HG02571 (cell line): Measurements from ENCODE around the gene DACH1.
"Not testable (repeated sequence)": the region's sequence is repeated elsewhere in the genome, so short reads cannot be mapped to it uniquely, and the experiment has no call there.

Experiments used
- ATAC-seq: cut with Tn5 transposase; IDR thresholded peaks from one replicate; pipeline ENCODE4 v1.9.1; 2021; ENCODE audit warnings: mild to moderate bottlenecking, moderate library complexity; ENCODE audit not compliant: unreplicated experiment

DACH1 gene

DNA sequence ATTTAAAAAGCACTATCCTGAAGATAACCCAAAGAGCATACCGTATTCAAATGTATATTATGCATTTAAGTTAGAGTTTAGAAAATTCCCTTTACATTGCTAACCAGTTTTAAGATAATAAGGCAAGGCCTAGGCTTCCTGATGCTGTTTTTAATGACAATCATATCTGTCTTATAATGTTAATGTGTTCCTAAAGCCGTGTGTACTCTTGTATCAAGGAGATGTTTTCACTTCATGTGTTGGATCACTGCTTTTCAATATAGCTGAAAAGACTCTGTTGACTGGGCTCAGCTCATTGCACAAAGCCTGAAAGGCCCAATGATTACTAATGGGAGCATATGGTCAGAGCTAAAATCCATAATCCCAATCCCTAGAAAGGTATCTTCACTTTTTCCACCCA, 81.6 kb downstream of the DACH1 start:
- ATAC-seq: no peak

DNA sequence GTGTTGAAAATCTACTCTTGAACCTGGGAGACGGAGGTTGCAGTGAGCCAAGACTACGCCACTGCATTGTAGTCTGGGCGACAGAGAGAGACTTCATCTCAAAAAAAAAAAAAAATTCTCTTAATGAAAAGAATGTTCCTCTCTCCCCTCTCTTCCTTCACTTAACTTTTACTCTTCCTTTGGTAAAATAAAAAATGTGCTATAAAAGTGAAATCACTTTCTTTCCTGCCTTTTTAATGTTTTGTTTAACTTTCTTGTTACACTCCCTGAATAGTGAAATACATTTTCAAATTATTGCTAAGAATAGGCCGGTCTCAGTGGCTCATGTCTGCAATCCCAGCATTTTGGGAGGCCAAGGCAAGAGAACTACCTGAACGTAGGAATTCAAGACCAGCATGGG, 86.5 kb downstream of the DACH1 start:
- no peak for ATAC-seq

DNA sequence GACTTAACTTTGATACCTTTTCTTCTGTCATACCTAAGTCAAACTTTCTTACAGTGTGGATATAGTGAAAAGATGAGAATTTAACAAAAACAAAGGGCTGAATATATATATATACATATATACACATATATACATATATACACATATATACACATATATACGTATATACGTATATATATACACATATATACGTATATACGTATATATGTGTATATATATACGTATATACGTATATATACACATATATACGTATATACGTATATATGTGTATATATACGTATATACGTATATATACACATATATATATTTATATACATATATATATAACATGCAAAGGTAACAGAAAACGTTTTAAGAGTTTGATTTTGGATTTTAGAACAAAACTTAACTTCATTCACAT, 88.0 kb downstream of the DACH1 start:
- ATAC-seq: not testable (repeated sequence)

DNA sequence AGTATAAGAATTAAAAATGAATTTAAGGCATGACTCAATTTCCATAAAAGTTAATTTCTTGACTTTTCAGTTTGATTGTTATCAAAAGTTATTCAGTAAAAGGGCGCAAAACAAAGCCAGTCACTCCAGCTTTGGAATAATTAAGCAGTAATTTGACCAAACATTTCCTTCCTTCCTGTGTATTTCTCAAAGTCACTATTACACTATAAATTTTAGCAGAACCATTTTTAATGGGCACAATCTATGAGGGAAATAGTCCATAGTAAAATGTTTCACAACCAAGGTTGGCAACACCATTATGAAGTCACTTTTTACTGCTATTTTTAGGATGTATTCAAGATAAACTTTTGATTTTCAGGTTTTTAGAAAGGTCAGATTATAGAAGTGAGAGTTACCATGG, 91.0 kb downstream of the DACH1 start:
- no peak for ATAC-seq

DNA sequence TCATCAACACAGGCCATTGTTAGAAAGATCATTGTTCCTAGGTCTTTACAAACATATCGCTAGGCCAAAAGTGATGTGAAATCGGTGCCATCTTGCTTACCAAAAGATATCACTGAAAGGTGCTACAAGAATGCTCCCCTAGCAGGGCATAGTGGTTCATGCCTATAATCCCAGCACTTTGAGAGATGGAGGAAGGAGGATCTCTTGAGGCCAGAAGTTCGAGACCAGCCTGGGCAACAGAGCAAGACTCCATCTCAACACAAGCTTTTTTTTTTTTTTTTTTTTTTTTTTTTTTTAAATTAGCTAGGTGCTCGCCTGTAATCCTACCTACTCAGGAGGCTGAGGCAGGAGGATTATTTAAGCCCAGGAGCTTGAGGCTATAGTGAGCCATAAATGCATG, 92.1 kb downstream of the DACH1 start:
- ATAC-seq: no peak

DNA sequence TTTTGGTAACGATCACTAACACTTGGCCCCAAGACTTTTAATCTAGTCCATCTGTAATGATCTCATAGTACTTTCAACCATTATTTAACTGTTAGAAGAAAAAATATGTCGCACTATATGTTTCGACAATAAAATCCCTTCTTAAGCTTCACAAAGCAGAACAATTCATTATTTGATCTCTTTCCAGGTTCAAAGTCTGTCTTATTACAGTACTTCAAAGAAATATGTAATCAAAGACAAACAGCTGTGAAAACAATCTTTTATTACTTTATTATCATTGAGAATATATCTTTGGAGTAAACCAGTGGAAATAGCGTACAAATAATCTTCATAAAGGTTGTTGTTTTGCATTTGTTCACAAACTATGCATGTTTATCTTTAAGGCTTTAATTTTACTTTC, 93.5 kb downstream of the DACH1 start:
- no peak for ATAC-seq

DNA sequence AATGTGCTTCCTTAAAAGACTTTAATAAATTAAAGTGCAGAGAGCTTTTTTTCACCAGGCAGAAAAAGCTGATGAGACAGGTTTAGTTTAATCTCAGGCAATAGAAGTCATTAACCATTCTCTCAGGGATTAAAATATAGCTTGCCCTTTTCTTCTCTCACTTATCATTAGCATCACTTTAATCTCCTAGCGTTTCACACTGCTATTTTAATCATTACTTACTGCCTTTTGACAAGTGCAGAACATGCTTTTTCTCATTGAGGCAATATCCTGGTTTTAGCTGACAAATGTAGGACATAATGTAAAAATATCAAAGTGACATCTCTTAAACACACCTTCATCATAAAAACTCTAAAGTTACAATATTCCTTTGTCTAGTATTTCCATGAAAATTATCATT, 94.6 kb downstream of the DACH1 start:
- no peak for ATAC-seq

DNA sequence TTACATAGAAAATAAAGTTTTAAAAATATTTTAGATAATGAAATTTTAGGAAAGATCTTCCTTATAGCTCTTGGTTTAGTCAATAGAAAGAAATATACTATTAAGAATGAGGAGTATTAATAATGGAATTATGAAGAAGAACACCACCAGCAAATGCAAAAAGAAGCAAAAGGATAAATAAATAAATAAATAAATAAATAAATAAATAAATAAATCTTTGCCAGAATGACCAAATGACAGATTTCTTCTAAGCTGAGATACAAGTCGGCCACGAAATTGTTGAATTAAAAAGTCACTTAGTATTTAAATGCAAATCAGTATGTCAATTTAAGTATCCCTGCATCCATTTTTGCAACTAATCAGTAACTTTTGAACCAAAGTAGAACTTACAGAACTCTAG, 95.9 kb downstream of the DACH1 start:
- ATAC-seq: no peak

DNA sequence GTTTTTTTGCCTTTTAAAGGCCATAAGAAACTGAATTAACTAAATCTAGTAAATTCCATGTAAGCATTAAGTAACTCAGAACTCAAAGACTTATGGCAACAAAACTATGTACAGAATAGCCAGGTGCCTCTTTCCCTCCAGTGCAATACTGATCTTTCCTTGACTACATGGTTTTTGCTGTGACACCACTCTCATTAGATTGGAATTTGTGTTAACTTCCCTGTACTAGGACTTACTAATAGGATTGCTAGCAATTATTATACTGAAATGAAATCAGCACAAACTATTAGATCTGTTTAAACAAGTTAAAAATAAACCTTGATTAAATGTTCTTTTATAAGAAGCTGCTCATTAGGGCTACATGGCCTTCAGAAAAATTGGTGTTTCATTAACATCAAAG, 96.3 kb downstream of the DACH1 start:
- ATAC-seq: no peak

DNA sequence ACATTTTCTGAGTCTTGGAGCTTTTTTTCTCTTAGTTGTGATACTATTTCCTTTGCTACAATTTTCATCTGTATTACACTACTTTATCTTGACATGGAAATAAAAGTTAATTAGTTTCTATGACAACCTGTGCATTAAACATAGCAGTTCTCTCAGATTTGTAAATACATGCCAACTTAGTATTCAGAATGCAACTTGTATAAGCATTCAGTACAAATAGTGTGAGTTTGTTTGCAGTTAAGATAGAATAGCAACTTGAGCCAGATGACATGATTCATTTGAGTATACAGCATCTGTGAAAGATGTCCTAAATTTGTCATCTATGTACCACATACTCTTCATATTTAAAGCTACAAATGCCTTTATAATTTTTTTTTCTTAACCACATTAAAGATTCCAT, 98.1 kb downstream of the DACH1 start:
- ATAC-seq: no peak

DNA sequence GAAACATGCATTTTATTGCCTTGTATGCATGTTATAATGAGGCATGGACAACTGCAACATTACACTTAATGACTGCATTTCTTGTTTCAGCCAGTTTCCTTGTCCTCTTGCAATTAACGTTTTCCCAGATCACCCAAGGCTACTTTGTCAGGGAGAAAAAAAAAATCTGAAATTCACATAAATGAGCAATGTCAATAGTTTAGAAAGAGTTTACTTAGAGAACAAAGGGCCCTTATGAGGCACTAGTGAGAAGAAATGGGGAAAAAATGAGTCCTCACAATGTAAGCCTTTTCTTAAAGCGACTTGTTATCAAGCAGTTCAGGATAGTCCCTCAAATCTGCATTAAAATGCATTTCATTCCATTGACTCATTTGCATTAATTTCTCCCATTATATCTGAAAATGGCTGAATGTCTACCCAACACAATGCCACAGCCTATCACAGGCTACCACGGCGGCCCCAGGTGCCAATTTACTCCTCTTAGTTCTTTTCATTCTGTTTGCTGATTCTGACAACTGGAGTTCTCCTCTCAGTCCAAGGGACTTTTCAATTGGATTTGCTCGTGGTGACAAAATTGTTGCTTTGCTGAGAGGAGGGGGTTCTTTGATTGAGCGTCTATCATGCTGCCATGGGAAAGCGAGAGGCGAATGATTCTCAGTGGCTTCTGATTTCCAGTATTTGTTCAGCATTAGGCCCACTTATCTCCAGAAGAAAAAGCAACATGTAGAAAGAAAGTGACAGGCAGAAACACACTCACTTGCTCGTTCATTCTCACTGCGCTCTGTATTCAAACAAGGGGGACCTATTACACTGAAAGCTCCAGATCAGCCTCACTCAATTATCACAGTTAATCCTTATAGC, 107.1 kb downstream of the DACH1 start:
- no peak for ATAC-seq

DNA sequence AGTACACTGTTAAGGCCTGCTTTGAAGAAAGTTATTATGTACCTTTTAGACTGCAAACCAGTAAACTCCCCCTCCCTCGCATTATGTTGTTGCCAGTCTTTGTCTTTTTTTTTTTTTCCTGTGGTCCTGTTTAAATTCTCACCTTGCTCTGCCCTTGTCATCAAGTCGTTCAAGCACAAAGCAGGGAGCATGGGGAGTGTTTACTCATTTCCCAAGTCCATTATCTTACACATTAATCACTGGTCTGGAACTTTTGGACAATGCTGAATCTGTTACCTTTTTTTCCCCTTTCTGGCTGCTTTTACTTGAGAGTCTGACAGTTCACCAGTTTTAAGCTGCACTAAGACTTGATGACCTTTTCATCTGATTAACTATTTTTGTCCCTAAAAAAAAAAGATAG, 108.2 kb downstream of the DACH1 start:
- no peak for ATAC-seq

DNA sequence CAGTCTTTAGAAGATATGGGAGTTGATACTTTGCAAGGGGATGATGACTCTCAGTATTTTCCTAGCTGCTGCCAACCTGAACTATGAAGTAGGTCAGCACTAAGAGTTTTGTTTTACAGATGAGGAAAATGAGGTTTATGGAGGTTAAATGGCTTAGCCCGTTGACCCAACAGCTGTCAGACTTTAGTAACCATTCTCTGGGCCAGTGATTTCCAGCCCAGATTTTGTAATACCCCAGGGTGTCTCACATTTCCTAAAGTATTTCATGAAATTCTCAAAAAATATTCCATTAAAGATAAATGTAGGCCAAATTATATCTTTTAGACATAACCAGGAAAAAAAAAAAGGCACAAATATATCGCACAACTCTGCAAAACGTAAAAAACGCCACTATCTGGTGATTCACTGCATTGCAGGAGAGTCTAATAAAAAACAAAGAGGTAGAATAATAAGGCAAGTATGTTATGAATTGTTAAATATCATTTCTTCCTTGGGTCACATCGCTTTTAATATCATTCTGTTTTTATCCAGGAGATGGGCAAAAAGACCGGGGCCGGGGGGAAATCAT, 112.5 kb downstream of the DACH1 start:
- ATAC-seq: no peak

DNA sequence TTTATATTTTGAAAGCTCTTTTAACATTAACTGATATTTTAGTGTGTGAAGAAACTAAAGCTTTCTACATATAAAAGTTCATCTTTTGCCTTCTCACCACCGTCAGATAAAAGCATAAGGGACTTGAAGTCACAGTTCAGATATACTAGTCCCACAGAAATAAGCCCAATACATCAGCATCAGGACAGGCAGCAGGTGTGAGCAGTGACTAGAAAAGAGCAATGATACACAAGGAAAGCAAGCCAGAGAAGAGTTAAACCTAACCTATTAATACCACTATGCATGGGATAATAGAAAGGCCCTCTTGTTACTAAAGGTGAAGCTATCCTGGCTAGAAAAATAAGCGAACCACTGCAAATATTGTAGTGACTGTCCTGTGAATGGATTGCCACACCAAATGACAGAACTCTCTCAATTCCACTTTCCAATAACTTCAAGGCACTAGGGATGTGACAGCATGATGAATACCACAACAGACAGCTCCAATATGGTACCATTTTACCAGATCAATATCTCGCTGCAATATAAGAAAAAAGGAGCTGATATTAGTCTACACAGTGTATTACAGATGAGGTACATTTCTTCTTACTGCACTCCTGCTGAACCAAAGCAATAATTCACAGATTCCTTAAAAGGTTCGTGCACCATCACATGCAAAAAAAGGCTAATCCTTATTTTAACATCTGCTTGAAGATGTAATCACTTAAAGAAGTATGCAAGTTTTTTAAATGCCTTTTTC, 114.1 kb downstream of the DACH1 start:
- no peak for ATAC-seq

DNA sequence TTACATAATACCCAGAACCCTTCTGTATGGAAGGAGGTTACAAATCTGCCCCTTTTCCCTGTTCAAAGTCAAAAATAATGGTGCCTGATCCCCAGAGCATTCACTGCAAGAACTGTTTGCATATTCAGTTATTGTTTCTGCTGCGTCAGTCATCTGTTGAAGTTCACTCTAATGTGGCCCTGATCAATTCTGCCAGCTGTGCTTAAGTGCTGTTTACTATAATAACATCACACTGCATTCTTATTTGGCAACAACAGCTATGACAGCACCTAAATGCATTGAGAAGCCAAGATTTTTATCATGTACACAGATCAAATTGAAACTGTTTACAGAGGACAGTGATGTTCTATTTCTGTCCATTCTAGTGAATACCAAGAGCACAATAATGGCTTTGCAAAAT, 115.9 kb downstream of the DACH1 start:
- ATAC-seq: no peak

DNA sequence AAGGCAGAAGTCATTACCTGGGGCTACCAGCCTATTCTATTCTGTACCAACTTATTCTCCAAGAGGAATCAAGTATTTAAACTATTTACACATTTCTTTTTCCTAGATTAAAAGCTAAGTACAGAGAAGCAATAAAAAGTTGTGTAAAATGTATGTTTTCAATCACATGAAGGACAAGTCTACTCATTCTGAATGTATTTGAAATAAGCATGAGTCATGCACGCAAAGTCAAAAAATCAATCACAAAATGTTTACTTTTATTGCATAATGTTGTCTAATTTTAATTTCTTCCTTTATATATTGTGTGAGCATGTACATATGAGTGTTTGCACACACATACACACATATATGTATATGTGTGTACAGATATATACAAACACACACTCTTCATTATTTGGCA, 136.7 kb downstream of the DACH1 start:
- ATAC-seq: no peak

DNA sequence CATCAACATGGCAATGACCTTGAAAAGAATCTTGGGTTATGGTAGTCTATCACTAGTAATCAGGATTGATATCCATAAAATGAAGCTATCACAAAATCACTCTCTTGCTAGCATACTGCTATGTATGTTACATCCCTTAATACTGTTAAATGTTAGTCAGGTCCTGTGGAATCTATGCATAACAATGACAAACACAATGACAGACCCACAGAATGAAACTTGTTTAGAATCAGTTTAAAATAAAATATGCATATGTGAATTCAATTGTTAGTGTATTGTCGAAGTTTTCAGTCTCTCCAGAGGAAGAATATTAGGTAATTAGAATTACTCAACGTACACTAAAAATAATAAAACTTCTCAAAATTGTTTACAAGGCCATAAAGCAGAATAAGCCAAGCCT, 137.6 kb downstream of the DACH1 start:
- ATAC-seq: no peak

DNA sequence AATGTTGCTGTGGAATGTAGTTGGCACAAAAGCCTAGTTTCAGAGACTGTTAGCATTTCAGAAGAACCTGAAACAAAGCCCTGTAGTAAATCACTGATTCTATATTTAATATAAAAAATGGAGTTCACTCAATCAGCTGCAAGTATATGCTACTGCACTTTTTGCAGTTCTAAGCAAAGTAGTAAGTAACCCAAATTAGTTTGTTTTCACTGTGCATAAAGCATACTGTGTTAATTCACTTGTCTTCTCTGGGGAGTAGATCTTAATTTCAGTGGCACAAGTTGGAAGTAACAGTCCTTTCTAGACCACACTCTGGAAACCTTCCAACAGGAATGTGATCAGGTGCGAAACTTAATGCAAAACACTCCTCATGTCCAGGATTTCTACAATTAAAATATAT, 139.3 kb downstream of the DACH1 start:
- ATAC-seq: no peak

DNA sequence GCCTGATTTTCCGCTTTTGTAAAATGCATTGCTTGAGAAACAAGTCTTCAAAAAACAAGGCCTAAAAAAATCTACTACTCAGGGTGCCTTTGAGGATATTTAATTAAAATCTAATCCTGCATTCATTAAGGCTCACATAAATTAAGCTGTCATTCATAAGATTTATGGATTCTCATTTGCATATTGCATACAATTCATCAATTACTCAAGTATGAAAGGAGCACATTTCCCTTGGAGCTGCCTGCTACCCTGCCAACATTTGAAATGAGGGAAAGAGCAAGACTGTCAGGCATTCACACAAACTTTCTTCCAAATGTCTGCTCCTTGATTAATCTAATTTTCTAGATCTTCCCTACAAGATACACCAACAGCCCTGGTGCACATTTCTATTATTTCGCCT, 140.0 kb downstream of the DACH1 start:
- ATAC-seq: no peak

DNA sequence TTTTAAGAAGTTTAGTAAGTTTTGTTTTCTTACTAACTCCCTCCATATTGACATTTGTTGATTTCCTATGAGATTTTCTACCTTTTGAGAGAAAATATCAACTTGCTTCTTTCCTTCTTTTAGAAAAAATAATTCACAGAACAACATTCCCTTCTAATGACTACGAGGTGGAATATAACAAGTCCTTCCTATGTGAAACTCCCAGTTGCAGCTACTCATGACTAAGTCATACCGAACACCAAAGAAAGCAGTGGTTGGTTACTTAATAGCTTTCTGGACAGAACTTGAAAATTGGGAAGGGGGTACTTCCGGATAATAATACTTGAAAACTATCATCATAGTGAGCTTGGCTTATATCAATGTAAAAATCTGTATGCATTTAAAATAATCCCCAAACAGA, 144.8 kb downstream of the DACH1 start:
- ATAC-seq: no peak

DNA sequence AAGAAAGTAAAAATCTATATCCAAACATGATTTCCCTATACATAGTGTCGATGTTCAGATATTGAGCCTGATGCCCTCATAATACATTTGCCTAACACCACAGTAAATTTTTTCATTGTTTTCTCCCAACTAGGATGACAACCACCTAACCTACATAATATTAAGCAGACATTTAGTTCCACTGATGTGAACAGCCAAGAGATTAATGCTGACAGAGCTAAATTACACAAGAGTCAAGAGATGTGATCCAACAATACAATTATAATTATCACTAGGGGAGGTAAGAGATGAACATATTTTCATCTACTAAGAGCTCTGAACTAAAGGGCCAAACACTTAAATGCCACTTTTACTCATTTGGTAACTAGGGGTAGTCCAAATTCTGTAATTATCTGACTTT, 145.9 kb downstream of the DACH1 start:
- no peak for ATAC-seq

DNA sequence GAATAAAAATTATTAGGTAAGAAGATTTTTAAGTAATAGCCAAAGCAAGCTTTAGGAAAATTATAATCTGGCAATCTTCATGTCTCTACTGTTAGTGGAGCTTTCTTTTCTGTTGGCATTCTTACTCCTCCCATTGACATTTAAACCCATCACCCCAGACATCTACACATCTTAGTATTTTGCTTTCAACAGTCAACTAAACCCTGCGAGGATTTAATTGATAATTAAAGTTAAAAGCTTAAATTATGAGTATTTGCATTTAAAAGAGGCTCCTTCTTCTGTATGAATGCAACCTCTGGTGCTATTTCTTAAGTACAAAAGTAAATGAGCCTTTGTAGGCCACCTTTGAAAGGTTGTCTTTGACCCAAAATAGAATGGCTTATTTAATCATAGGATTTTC, 148.1 kb downstream of the DACH1 start:
- no peak for ATAC-seq
